ENCODE measurements around the gene CHD1L. TPM values are rescaled to one million over a fixed set of nuclear protein-coding genes. Genes with fewer than 3 reads are reported as not detected.
A peak's percentile ranks its signal among the peaks of the same experiment; 100 is the strongest.

The CHD1L gene
- total and polyA plus RNA-seq, 2 of the 13 experiments (the other 11 are each of a cell fraction or from before 2014, with no cell fraction given) = 74.3 to 111 TPM

- TF ChIP-seq TGIF2 (CRISPR knock-in tag; IDR thresholded peaks at IDR 0.05) = no peak
- TF ChIP-seq KDM6A (CRISPR knock-in tag; IDR thresholded peaks at IDR 0.05; ENCODE audit: low read depth) = peak; percentile 62
- TF ChIP-seq ARID5B (CRISPR knock-in tag; IDR thresholded peaks at IDR 0.05) = peak; percentile 78
- TF ChIP-seq ZNF605 (CRISPR knock-in tag; IDR thresholded peaks at IDR 0.05) = 0 out of 2 replicates have a peak, but pooled peaks have one; percentile 28
- peak; percentile 55; the same call in 1 of the 2 replicates for TF ChIP-seq SOX5 (CRISPR knock-in tag; IDR thresholded peaks at IDR 0.05; ENCODE audit: borderline replicate concordance)
- no peak for TF ChIP-seq ZNF503 (CRISPR knock-in tag; IDR thresholded peaks at IDR 0.05)
- peak; percentile 43; the same call in 1 of the 2 replicates for TF ChIP-seq HDAC1 (CRISPR knock-in tag; IDR thresholded peaks at IDR 0.05)
- no peak for TF ChIP-seq KLF13 (CRISPR knock-in tag; IDR thresholded peaks at IDR 0.05)
- no peak for TF ChIP-seq RAD51 (IDR thresholded peaks at IDR 0.05; ENCODE audit: borderline replicate concordance)
- TF ChIP-seq ATF2 (CRISPR knock-in tag; IDR thresholded peaks at IDR 0.05) = 0 out of 2 replicates have a peak, but pooled peaks have one; percentile 22
- 0 out of 2 replicates have a peak, but pooled peaks have one; percentile 21 for TF ChIP-seq ZFP82 (CRISPR knock-in tag; IDR thresholded peaks at IDR 0.05; ENCODE audit: borderline replicate concordance)
- no peak; the same call in 1 of the 2 replicates for TF ChIP-seq ELF3 (CRISPR knock-in tag; IDR thresholded peaks at IDR 0.05)
- peak; percentile 97 for TF ChIP-seq ZNF264 (CRISPR knock-in tag; IDR thresholded peaks at IDR 0.05)
- TF ChIP-seq HOXD1 (CRISPR knock-in tag; IDR thresholded peaks at IDR 0.05) = 0 out of 2 replicates have a peak, but pooled peaks have one; percentile 37
- no peak for TF ChIP-seq NR0B2 (CRISPR knock-in tag; IDR thresholded peaks at IDR 0.05)
- TF ChIP-seq NFIB (CRISPR knock-in tag; IDR thresholded peaks at IDR 0.05; ENCODE audit: borderline replicate concordance) = no peak
- TF ChIP-seq RXRB (CRISPR knock-in tag; IDR thresholded peaks at IDR 0.05; ENCODE audit: borderline replicate concordance) = peak; percentile 68; the same call in 1 of the 2 replicates
- 0 out of 2 replicates have a peak, but pooled peaks have one; percentile 4 for TF ChIP-seq ZFP1 (CRISPR knock-in tag; IDR thresholded peaks at IDR 0.05)
- peak; percentile 41; the same call in 1 of the 2 replicates for TF ChIP-seq ZNF543 (CRISPR knock-in tag; IDR thresholded peaks at IDR 0.05)
- peak; percentile 88; the same call in 1 of the 2 replicates for TF ChIP-seq NCOA2 (CRISPR knock-in tag; IDR thresholded peaks at IDR 0.05)
- TF ChIP-seq ZNF580 (CRISPR knock-in tag; IDR thresholded peaks at IDR 0.05; ENCODE audit: borderline replicate concordance, low read depth) = peak; percentile 50; the same call in 1 of the 2 replicates
- no peak for TF ChIP-seq ZNF879 (CRISPR knock-in tag; IDR thresholded peaks at IDR 0.05)
These were observed 3.3 kb upstream of the CHD1L start (continued) for GRCh38 chr1:147238925-147239820.
